Iris pigment epithelial cell (primary cell): ENCODE data around the gene MRPL36.

Experiments
- DNase-seq: peaks from one replicate; pipeline ENCODE4 v3.0.0-alpha.2; 2011; ENCODE audit warnings: low read depth

MRPL36 gene

DNA sequence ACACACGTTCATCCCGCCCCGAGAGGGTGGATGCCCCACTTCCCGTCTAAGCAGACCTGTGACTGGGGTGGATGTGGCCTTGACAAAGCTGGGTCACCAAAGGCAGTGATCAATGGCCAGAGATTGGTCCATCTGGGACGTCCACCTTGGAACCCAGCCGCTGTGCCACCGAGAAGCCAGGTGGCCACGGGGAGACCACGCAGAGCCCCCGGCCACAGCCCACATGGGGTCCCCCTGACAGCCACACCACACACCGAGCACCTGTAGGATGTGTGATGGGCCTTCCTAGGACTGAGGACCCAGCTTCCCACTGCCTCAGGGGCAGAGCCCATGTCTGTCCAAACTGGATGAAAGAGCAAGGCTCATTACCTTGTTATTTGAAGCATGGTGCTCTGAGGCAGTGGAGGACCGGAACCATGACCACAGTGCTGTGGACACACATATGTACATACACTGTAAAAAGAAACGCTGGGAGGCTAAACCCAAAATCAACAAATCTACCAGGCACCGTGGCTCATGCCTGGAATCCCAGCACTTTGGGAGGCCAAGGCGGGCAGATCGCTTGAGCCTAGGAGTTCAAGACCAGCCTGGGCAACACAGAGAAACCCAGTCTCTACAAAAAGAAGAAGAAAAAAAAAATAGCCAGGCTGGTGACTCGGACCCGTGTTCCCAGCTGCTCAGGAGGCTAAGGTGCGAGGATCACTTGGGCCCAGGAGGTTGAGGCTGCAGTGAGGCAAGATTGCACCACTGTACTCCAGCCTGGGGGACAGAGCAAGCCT, 50.1 kb downstream of the MRPL36 start:
- DNase-seq, result no peak

DNA sequence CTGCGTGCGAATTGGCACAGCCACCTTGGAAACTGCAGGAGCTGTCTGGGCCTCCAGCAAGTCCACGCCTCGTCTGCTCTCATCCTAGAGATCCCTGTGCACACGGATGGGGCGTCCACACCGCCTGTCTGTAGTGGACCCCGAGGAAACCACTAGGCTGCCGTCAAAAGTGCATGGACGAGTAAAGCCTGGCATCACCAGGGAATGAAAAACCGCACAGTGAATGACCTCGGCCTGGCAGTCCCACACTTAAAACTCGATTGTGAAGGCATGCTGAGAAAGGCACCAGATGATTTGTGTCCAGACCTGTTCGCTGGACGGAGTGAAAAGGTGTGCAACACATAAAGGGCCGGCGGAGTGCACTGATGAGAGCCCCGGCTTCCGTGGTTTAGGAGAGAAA, 50.8 kb downstream of the MRPL36 start:
- no peak for DNase-seq
